ENCODE measurements around the gene SHPK.

DNA sequence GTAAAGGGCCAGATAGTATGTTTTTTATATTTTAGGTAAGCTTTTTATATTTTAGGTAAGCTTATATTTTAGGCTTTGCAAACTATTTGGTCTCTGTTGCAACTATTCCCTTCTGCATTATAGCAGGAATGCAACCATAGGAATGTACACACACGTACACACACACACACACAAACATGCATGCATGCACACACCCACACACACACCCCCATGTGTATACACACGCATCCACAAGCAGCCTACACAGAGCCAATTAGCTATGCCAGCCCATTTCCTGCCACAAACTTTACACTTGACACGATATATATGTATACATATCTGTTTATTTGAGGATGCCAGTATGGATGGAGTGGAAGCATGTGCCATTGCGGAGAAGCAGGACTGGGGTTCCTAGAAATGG lies 70.9 kb downstream of the SHPK start:
- TF ChIP-seq, protein P1, sequence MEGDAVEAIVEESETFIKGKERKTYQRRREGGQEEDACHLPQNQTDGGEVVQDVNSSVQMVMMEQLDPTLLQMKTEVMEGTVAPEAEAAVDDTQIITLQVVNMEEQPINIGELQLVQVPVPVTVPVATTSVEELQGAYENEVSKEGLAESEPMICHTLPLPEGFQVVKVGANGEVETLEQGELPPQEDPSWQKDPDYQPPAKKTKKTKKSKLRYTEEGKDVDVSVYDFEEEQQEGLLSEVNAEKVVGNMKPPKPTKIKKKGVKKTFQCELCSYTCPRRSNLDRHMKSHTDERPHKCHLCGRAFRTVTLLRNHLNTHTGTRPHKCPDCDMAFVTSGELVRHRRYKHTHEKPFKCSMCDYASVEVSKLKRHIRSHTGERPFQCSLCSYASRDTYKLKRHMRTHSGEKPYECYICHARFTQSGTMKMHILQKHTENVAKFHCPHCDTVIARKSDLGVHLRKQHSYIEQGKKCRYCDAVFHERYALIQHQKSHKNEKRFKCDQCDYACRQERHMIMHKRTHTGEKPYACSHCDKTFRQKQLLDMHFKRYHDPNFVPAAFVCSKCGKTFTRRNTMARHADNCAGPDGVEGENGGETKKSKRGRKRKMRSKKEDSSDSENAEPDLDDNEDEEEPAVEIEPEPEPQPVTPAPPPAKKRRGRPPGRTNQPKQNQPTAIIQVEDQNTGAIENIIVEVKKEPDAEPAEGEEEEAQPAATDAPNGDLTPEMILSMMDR (conservative IDR thresholded peaks at IDR 0.05) = no peak
- TF ChIP-seq ZFX (IDR thresholded peaks at IDR 0.05) = no peak

Measured in C4-2B (cell line).